H9 (cell line): ENCODE data around the gene AJAP1. TPM values are rescaled to one million over a fixed set of nuclear protein-coding genes. Genes with fewer than 3 reads are reported as not detected.

Experiments used
- DNase-seq: peaks from one replicate; pipeline ENCODE4 v3.0.0-alpha.2; 2017
- H2AFZ ChIP-seq: one replicate; pipeline ENCODE4 v1.6.1; 2013; ENCODE audit warnings: mild to moderate bottlenecking, low read length, control low read depth, moderate library complexity
- H2AK5ac ChIP-seq: 2 replicates; pipeline ENCODE4 v1.6.1; 2013; ENCODE audit warnings: low read length, control low read depth, mixed read lengths; ENCODE audit not compliant: insufficient read length
- H2BK120ac ChIP-seq: one replicate; pipeline ENCODE4 v1.6.1; 2013; ENCODE audit warnings: low read depth, mild to moderate bottlenecking, low read length, control low read depth, inconsistent platforms; ENCODE audit not compliant: poor library complexity, severe bottlenecking
- H2BK12ac ChIP-seq: 2 replicates; pipeline ENCODE4 v1.6.1; 2013; ENCODE audit warnings: low read length, control low read depth, mixed read lengths, low read depth; ENCODE audit not compliant: insufficient read length
- H2BK15ac ChIP-seq: 2 replicates; pipeline ENCODE4 v1.6.1; 2013; ENCODE audit warnings: low read depth, low read length, control low read depth
- H2BK20ac ChIP-seq: one replicate; pipeline ENCODE4 v1.6.1; 2013; ENCODE audit warnings: low read depth, mild to moderate bottlenecking, low read length, control low read depth, inconsistent platforms; ENCODE audit not compliant: poor library complexity, severe bottlenecking
- H2BK5ac ChIP-seq: 2 replicates; pipeline ENCODE4 v1.6.1; 2013; ENCODE audit warnings: low read length, control low read depth, mixed read lengths; ENCODE audit not compliant: insufficient read length
- H3K14ac ChIP-seq: 2 replicates; pipeline ENCODE4 v1.6.1; 2013; ENCODE audit warnings: low read length, control low read depth; ENCODE audit not compliant: insufficient read depth
- H3K18ac ChIP-seq: 2 replicates; pipeline ENCODE4 v1.6.1; 2013; ENCODE audit warnings: low read depth, mild to moderate bottlenecking, mixed read lengths, low read length, control low read depth; ENCODE audit not compliant: insufficient read length
- H3K23ac ChIP-seq: 2 replicates; pipeline ENCODE4 v1.6.1; 2013; ENCODE audit warnings: low read length, control low read depth, mixed read lengths, low read depth; ENCODE audit not compliant: insufficient read length
- H3K23me2 ChIP-seq: 2 replicates; pipeline ENCODE4 v1.6.1; 2013; ENCODE audit warnings: low read depth, mild to moderate bottlenecking, mixed read lengths, low read length, control low read depth; ENCODE audit not compliant: insufficient read length, poor library complexity, severe bottlenecking
- H3K27ac ChIP-seq: 2 replicates; pipeline ENCODE4 v1.5.1; 2013; ENCODE audit warnings: low read length, control low read depth, mixed read lengths, low read depth; ENCODE audit not compliant: insufficient read length
- H3K27me3 ChIP-seq: 2 replicates; pipeline ENCODE4 v1.6.1; 2013; ENCODE audit warnings: low read length, control low read depth, inconsistent platforms; ENCODE audit not compliant: insufficient read depth
- H3K4ac ChIP-seq: 2 replicates; pipeline ENCODE4 v1.6.1; 2013; ENCODE audit warnings: low read depth, mild to moderate bottlenecking, control low read depth, inconsistent platforms, low read length, moderate library complexity
- H3K4me1 ChIP-seq: 2 replicates; pipeline ENCODE4 v1.6.1; 2013; ENCODE audit warnings: low read length, control low read depth, inconsistent platforms; ENCODE audit not compliant: insufficient read depth
- H3K4me2 ChIP-seq: 2 replicates; pipeline ENCODE4 v1.6.1; 2013; ENCODE audit warnings: low read length, control low read depth, mixed read lengths; ENCODE audit not compliant: insufficient read length, insufficient read depth
- H3K56ac ChIP-seq: 2 replicates; pipeline ENCODE4 v1.6.1; 2013; ENCODE audit warnings: low read depth, mild to moderate bottlenecking, mixed read lengths, low read length, control low read depth; ENCODE audit not compliant: insufficient read length
- H3K79me1 ChIP-seq: 2 replicates; pipeline ENCODE4 v1.6.1; 2013; ENCODE audit warnings: low read depth, mild to moderate bottlenecking, moderate library complexity, low read length, control low read depth, inconsistent platforms; ENCODE audit not compliant: insufficient read depth, poor library complexity, severe bottlenecking
- H3K79me2 ChIP-seq: 2 replicates; pipeline ENCODE4 v1.6.1; 2013; ENCODE audit warnings: low read length, control low read depth, inconsistent platforms; ENCODE audit not compliant: insufficient read depth
- H3K9ac ChIP-seq: 2 replicates; pipeline ENCODE4 v1.6.1; 2013; ENCODE audit warnings: low read length, control low read depth, mixed read lengths; ENCODE audit not compliant: insufficient read length; ENCODE audit errors: extremely low read depth
- H3K9me3 ChIP-seq: one replicate; pipeline ENCODE4 v1.6.1; 2013; ENCODE audit warnings: low read depth, low read length, inconsistent platforms; ENCODE audit not compliant: control insufficient read depth
- H3T11ph ChIP-seq: one replicate; pipeline ENCODE4 v1.6.1; 2013; ENCODE audit warnings: mild to moderate bottlenecking, low read length, control low read depth, inconsistent platforms
- H4K20me1 ChIP-seq: one replicate; pipeline ENCODE4 v1.6.1; 2013; ENCODE audit not compliant: control insufficient read depth, insufficient read length, insufficient read depth
- H4K5ac ChIP-seq: 2 replicates; pipeline ENCODE4 v1.6.1; 2013; ENCODE audit warnings: low read depth, mild to moderate bottlenecking, mixed read lengths, low read length, control low read depth; ENCODE audit not compliant: insufficient read length
- H4K8ac ChIP-seq: replicated peaks from 2 replicates; pipeline ENCODE4 v1.6.1; 2013; ENCODE audit warnings: low read length, control low read depth, mixed read lengths, low read depth; ENCODE audit not compliant: insufficient read length
- H4K91ac ChIP-seq: 2 replicates; pipeline ENCODE4 v1.6.1; 2013; ENCODE audit warnings: low read depth, mild to moderate bottlenecking, moderate library complexity, mixed read lengths, low read length, control low read depth; ENCODE audit not compliant: insufficient read length
- H3K27ac Mint-ChIP-seq, 3 experiments: 2 replicates in 2 of 3; 3 replicates in 1 of 3; pipeline ENCODE4 v1.8.0; 2020 to 2021; ENCODE audit warnings: mixed read lengths in 3 of 3, mild to moderate bottlenecking in 1 of 3, moderate library complexity in 1 of 3
- H3K27me3 Mint-ChIP-seq: 2 replicates; pipeline ENCODE4 v1.8.0; 2021; ENCODE audit warnings: low read depth, mild to moderate bottlenecking, moderate library complexity, mixed read lengths
- H3K36me3 Mint-ChIP-seq, 3 experiments: 2 replicates in 2 of 3; 3 replicates in 1 of 3; pipeline ENCODE4 v1.8.0; 2020 to 2021; ENCODE audit warnings: low read depth in 3 of 3, mixed read lengths in 3 of 3; ENCODE audit not compliant: insufficient read depth in 1 of 3
- H3K4me1 Mint-ChIP-seq, 2 experiments: 2 replicates each; pipeline ENCODE4 v1.8.0; 2020; ENCODE audit warnings: mixed read lengths in 2 of 2
- H3K4me3 Mint-ChIP-seq, 2 experiments: 2 replicates in 1 of 2; 3 replicates in 1 of 2; pipeline ENCODE4 v1.8.0; 2020 to 2021; ENCODE audit warnings: mild to moderate bottlenecking in 2 of 2, mixed read lengths in 2 of 2, moderate library complexity in 1 of 2
- H3K9me3 Mint-ChIP-seq, 2 experiments: 2 replicates in 1 of 2; 3 replicates in 1 of 2; pipeline ENCODE4 v1.8.0; 2020; ENCODE audit warnings: mild to moderate bottlenecking in 2 of 2, mixed read lengths in 2 of 2, moderate library complexity in 1 of 2
- CTCF ChIP-seq: fragments of 200-600 bp; sonication (generic); conservative IDR thresholded peaks from 3 replicates; pipeline ENCODE4 v1.8.0; 2021; ENCODE audit warnings: antibody characterized with exemption, mild to moderate bottlenecking
- WGBS: extraction: QIAGEN DNeasy Blood & Tissue Kit; methylation state at CpG from one replicate; pipeline ENCODE4 v1.1.7; 2013; ENCODE audit warnings: missing lambda C conversion rate, low lambda C conversion rate, mixed read lengths; ENCODE audit not compliant: insufficient read length; ENCODE audit errors: extremely low coverage; 5-methylcytosine and 5-hydroxymethylcytosine counted together
- total RNA-seq: library from RNA; stranded (reverse); gene quantifications from 2 replicates; pipeline ENCODE4 v1.2.1, GENCODE V29; 2021

Gene AJAP1
- total RNA-seq, 1 experiment from 2014 or later, result 8.6 TPM

GRCh38 chr1:4745560-4745959 is 91.2 kb downstream of the AJAP1 start:
- Histone ChIP-seq H2AFZ (no peak overlapping the region), H4K91ac (no peak overlapping the region), H3K9me3 (no peaks in the 10 kb centered on the region), H3K23ac (no peak overlapping the region), H2AK5ac (no peak overlapping the region), H3K14ac (no peak overlapping the region), H4K20me1 (no peaks in the 10 kb centered on the region), H4K5ac (no peak overlapping the region), H3K27ac (no peak overlapping the region), H2BK12ac (no peak overlapping the region), H3K23me2 (no peaks in the 10 kb centered on the region), H3K79me1 (no peaks in the 10 kb centered on the region), H2BK5ac (no peak overlapping the region), H3K18ac (no peak overlapping the region), H3K79me2 (no peaks in the 10 kb centered on the region), H3K4ac (no peak overlapping the region), H3K4me1 (no peaks in the 10 kb centered on the region; the same call in 1 of the 2 replicates), H2BK120ac (no peak overlapping the region), H4K8ac (no peak overlapping the region), H2BK20ac (no peak overlapping the region), H3T11ph (no peak overlapping the region), H2BK15ac (no peak overlapping the region), H3K4me2 (no peak overlapping the region), H3K9ac (no peak overlapping the region), H3K27me3 (no peaks in the 10 kb centered on the region), H3K56ac (no peak overlapping the region)
- Mint-ChIP-seq H3K36me3 (no peaks in the 10 kb centered on the region; a peak in 2 of 7 replicates), H3K4me1 (peaks cover 2 to 4% of the 10 kb centered on the region in 2 experiments; a peak in 2 of 4 replicates), H3K9me3 (no peaks in the 10 kb centered on the region; a peak in 1 of 5 replicates), H3K27me3 (peaks cover 19% of the 10 kb centered on the region), H3K4me3 (no peak overlapping the region), H3K27ac (no peak overlapping the region)
- TF ChIP-seq CTCF, result no peak
- no CpG with 5 or more reads among the region's 7 CpGs for WGBS
- DNase-seq, result peak; percentile 42
